Calu3 (cell line): ENCODE results near the gene PBX3. TPM values are rescaled to one million over a fixed set of nuclear protein-coding genes. Genes with fewer than 3 reads are reported as not detected.

Experiments
- BruUV-seq: library from RNA; stranded (reverse); fragments of 400-500 nt; replicated peaks from 2 replicates; lab custom pipeline; 2021; lab: Mats Ljungman, UMichigan
- CTCF ChIA-PET: fragments of 300-600 bp; sonication (Branson Sonifier 250); formaldehyde crosslinking; loops from one replicate; lab custom pipeline; 2022; ENCODE audit warnings: antibody characterized with exemption; lab: Charles Lee
- DNase-seq: peaks from one replicate; pipeline ENCODE4 v3.0.0; 2022
- H3K27ac Mint-ChIP-seq: one replicate; pipeline ENCODE4 v1.8.0; 2022; ENCODE audit warnings: mixed read lengths; ENCODE audit not compliant: unreplicated experiment
- H3K27me3 Mint-ChIP-seq: one replicate; pipeline ENCODE4 v1.8.0; 2022; ENCODE audit warnings: mixed read lengths; ENCODE audit not compliant: unreplicated experiment
- H3K36me3 Mint-ChIP-seq: one replicate; pipeline ENCODE4 v1.8.0; 2022; ENCODE audit warnings: mild to moderate bottlenecking, moderate library complexity, mixed read lengths; ENCODE audit not compliant: insufficient read depth, unreplicated experiment
- H3K4me1 Mint-ChIP-seq: one replicate; pipeline ENCODE4 v1.8.0; 2022; ENCODE audit warnings: mild to moderate bottlenecking, low read depth, mixed read lengths; ENCODE audit not compliant: unreplicated experiment
- H3K4me3 Mint-ChIP-seq: one replicate; pipeline ENCODE4 v1.8.0; 2022; ENCODE audit warnings: mild to moderate bottlenecking, low read depth, moderate library complexity, mixed read lengths; ENCODE audit not compliant: unreplicated experiment
- H3K9me3 Mint-ChIP-seq: one replicate; pipeline ENCODE4 v1.8.0; 2022; ENCODE audit warnings: low read depth, mixed read lengths; ENCODE audit not compliant: unreplicated experiment
- CTCF ChIP-seq: fragments of 200-600 bp; IDR thresholded peaks from one replicate; pipeline ENCODE4 v1.8.0; 2022; ENCODE audit warnings: antibody characterized with exemption; ENCODE audit not compliant: unreplicated experiment
- intact Hi-C: fragments of 100-400 bp; cut with micrococcal nuclease; formaldehyde crosslinking; loops from one replicate; pipeline ENCODE4 v1.10.0; 2022; ENCODE audit not compliant: unreplicated experiment
- total RNA-seq: library from RNA; stranded (reverse); gene quantifications from 2 replicates; pipeline ENCODE4 v1.2.3, GENCODE V29; 2022

Gene PBX3
- total RNA-seq, 1 experiment from 2014 or later, result 8.0 TPM

- Mint-ChIP-seq H3K27ac (no peak overlapping the region), H3K4me1 (no peaks in the 10 kb centered on the region), H3K27me3 (no peaks in the 10 kb centered on the region), H3K36me3 (no peaks in the 10 kb centered on the region), H3K4me3 (no peak overlapping the region), H3K9me3 (peaks cover 2% of the 10 kb centered on the region)
- CTCF ChIA-PET, result no interaction called here
- BruUV-seq, result no TSS peak
- DNase-seq, result no peak
- intact Hi-C loops, result no loop called here
- no peak for TF ChIP-seq CTCF
Observed at GRCh38 chr9:125863923-125864322, 116.8 kb downstream of the PBX3 start.

GRCh38 chr9:125867751-125868415, 120.7 kb downstream of the PBX3 start:
- Mint-ChIP-seq H3K9me3 (no peaks in the 10 kb centered on the region), H3K4me1 (no peaks in the 10 kb centered on the region), H3K27me3 (no peaks in the 10 kb centered on the region), H3K36me3 (no peaks in the 10 kb centered on the region), H3K27ac (no peak overlapping the region), H3K4me3 (no peak overlapping the region)
- no TSS peak for BruUV-seq
- intact Hi-C loops, result no loop called here
- DNase-seq, result no peak
- no peak for TF ChIP-seq CTCF
- CTCF ChIA-PET, result no interaction called here

- Mint-ChIP-seq H3K27ac (no peak overlapping the region), H3K27me3 (no peaks in the 10 kb centered on the region), H3K9me3 (no peaks in the 10 kb centered on the region), H3K36me3 (no peaks in the 10 kb centered on the region), H3K4me1 (no peaks in the 10 kb centered on the region), H3K4me3 (no peak overlapping the region)
- BruUV-seq, result no TSS peak
- CTCF ChIA-PET, result no interaction called here
- TF ChIP-seq CTCF, result no peak
- intact Hi-C loops, result no loop called here
- no peak for DNase-seq
Observed at GRCh38 chr9:125878164-125878631, 131.0 kb downstream of the PBX3 start.

- no TSS peak for BruUV-seq
- Mint-ChIP-seq H3K36me3 (no peaks in the 10 kb centered on the region), H3K27ac (no peak overlapping the region), H3K4me3 (no peak overlapping the region), H3K4me1 (no peaks in the 10 kb centered on the region), H3K27me3 (no peaks in the 10 kb centered on the region), H3K9me3 (no peaks in the 10 kb centered on the region)
- intact Hi-C loops, result no loop called here
- CTCF ChIA-PET, result no interaction called here
- no peak for TF ChIP-seq CTCF
- DNase-seq, result no peak
Observed at GRCh38 chr9:125881042-125881441, 133.9 kb downstream of the PBX3 start.
